OCI-LY7 (cell line): ENCODE results near the gene BAIAP2. TPM values are rescaled to one million over a fixed set of nuclear protein-coding genes. Genes with fewer than 3 reads are reported as not detected.

Source experiments
- BruUV-seq: library from RNA; stranded (reverse); fragments of 400-500 nt; replicated peaks from 2 replicates; lab custom pipeline; 2021; lab: Mats Ljungman, UMichigan
- CTCF ChIA-PET: fragments of 300-600 bp; sonication (Branson Sonifier 250); formaldehyde crosslinking; loops from one replicate; lab custom pipeline; 2022; ENCODE audit warnings: antibody characterized with exemption; ENCODE audit not compliant: unreplicated experiment; lab: Charles Lee
- POLR2A ChIA-PET: fragments of 300-600 bp; sonication (Branson Sonifier 250); formaldehyde crosslinking; loops from one replicate; lab custom pipeline; 2022; ENCODE audit warnings: antibody characterized with exemption; lab: Charles Lee
- DNase-seq: peaks from one replicate; pipeline ENCODE4 v3.0.0-alpha.2; 2015; ENCODE audit warnings: low spot score
- H2AFZ ChIP-seq: fragments of 200-600 bp; sonication (generic), shearing (Covaris generic); 2 replicates; pipeline ENCODE4 v1.6.1; 2014; ENCODE audit warnings: mild to moderate bottlenecking, antibody characterized with exemption, low read length, moderate library complexity
- H3K27ac ChIP-seq: fragments of 200-600 bp; sonication (generic); 2 replicates; pipeline ENCODE4 v1.5.1; 2014; ENCODE audit warnings: mixed run types, low read depth, mild to moderate bottlenecking, moderate library complexity, low read length, inconsistent platforms; ENCODE audit not compliant: poor library complexity, severe bottlenecking
- H3K36me3 ChIP-seq: fragments of 200-600 bp; sonication (generic); 2 replicates; pipeline ENCODE4 v1.6.1; 2014; ENCODE audit warnings: mild to moderate bottlenecking, antibody characterized with exemption, low read length, moderate library complexity, mixed read lengths; ENCODE audit not compliant: insufficient read depth
- H3K4me1 ChIP-seq: fragments of 200-600 bp; sonication (generic); 2 replicates; pipeline ENCODE4 v1.5.1; 2014; ENCODE audit warnings: mild to moderate bottlenecking, low read length; ENCODE audit not compliant: insufficient read depth, poor library complexity, severe bottlenecking
- H3K4me2 ChIP-seq: fragments of 200-600 bp; sonication (generic); 2 replicates; pipeline ENCODE4 v1.6.1; 2014; ENCODE audit warnings: mild to moderate bottlenecking, low read length
- H3K4me3 ChIP-seq: fragments of 200-600 bp; sonication (generic); 2 replicates; pipeline ENCODE4 v1.5.1; 2014; ENCODE audit warnings: mild to moderate bottlenecking, low read depth, low read length; ENCODE audit not compliant: poor library complexity, severe bottlenecking
- H3K79me2 ChIP-seq: fragments of 200-600 bp; sonication (generic); 2 replicates; pipeline ENCODE4 v1.6.1; 2016; ENCODE audit warnings: low read depth, mild to moderate bottlenecking, low read length, moderate library complexity, mixed read lengths; ENCODE audit not compliant: insufficient read depth
- H3K9me2 ChIP-seq: fragments of 200-600 bp; sonication (generic); 2 replicates; pipeline ENCODE4 v1.6.1; 2016; ENCODE audit warnings: mild to moderate bottlenecking, low read length, mixed read lengths; ENCODE audit not compliant: insufficient read depth
- H3K9me3 ChIP-seq: fragments of 200-600 bp; sonication (generic); 2 replicates; pipeline ENCODE4 v1.6.1; 2014; ENCODE audit warnings: mild to moderate bottlenecking, mixed run types, low read length, mixed read lengths
- H4K20me1 ChIP-seq: fragments of 200-600 bp; sonication (generic); 2 replicates; pipeline ENCODE4 v1.6.1; 2014; ENCODE audit warnings: mild to moderate bottlenecking, antibody characterized with exemption, low read length, moderate library complexity, mixed read lengths; ENCODE audit not compliant: insufficient read depth
- CTCF ChIP-seq: fragments of 200-600 bp; sonication (generic); conservative IDR thresholded peaks from 2 replicates; pipeline ENCODE4 v1.5.1; 2014; ENCODE audit warnings: mild to moderate bottlenecking, antibody characterized with exemption, low read length, moderate library complexity, mixed read lengths
- EZH2phosphoT487 ChIP-seq: fragments of 200-600 bp; sonication (generic); IDR thresholded peaks from 2 replicates; pipeline ENCODE4 v1.6.1; 2018; ENCODE audit warnings: low read depth, borderline replicate concordance, mild to moderate bottlenecking, mixed run types, antibody characterized with exemption, low read length, moderate library complexity, mixed read lengths
- intact Hi-C: fragments of 100-400 bp; cut with micrococcal nuclease; formaldehyde crosslinking; loops from one replicate; pipeline ENCODE4 v1.10.0; 2022; ENCODE audit not compliant: unreplicated experiment
- total RNA-seq, 2 experiments: library from RNA; depleted of rRNA in 1 of 2; stranded (reverse); fragments of >200 nt in 1 of 2; shearing (Covaris generic) in 1 of 2; gene quantifications; 2 replicates each; pipeline ENCODE4 v1.2.3, GENCODE V29; 2014 to 2022

BAIAP2 gene
- total RNA-seq, 2 experiments from 2014 or later: 2.1 to 2.3 TPM

GRCh38 chr17:80990921-80991644 lies 43.9 kb upstream of the BAIAP2 start:
- BruUV-seq: no TSS peak
- Histone ChIP-seq H3K36me3 (no peaks in the 10 kb centered on the region), H3K79me2 (no peaks in the 10 kb centered on the region), H3K4me3 (peak overlapping the region; percentile 82), H3K27ac (no peak overlapping the region), H3K9me3 (no peaks in the 10 kb centered on the region), H3K4me1 (no peaks in the 10 kb centered on the region), H2AFZ (peak overlapping the region; percentile 82; the same call in 1 of the 2 replicates), H3K9me2 (no peaks in the 10 kb centered on the region), H4K20me1 (no peaks in the 10 kb centered on the region), H3K4me2 (peak overlapping the region; percentile 68)
- ChIA-PET CTCF (no interaction called here), POLR2A (interaction anchor here (0.7 kb wide), 2 partner anchors 73 to 362 kb away, joined by 5 to 6 read pairs; no protein-coding TSS in a partner anchor)
- intact Hi-C loops: no loop called here
- TF ChIP-seq CTCF (no peak), EZH2phosphoT487 (no peak)
- no peak for DNase-seq

GRCh38 chr17:80991645-80992076 lies 43.3 kb upstream of the BAIAP2 start, which contains the start of gene CHMP6:
Gene CHMP6, plus strand, starts transcription at chr17:80991841. Its CDS starts 78 bp downstream, at chr17:80991919.
- intact Hi-C loops: no loop called here
- Histone ChIP-seq H2AFZ (peak within 1 kb of the TSS; percentile 82; the same call in 1 of the 2 replicates), H3K9me2 (no peaks in the 10 kb centered on the region), H3K27ac (no peak within 1 kb of the TSS), H3K36me3 (no peaks in the 10 kb centered on the region), H3K4me3 (peak within 1 kb of the TSS; percentile 82), H3K4me1 (no peaks in the 10 kb centered on the region), H3K4me2 (peak within 1 kb of the TSS; percentile 68), H3K79me2 (no peaks in the 10 kb centered on the region), H4K20me1 (no peaks in the 10 kb centered on the region), H3K9me3 (no peaks in the 10 kb centered on the region)
- POLR2A ChIA-PET: no interaction called here
- DNase-seq: peak; percentile 75
- no peak; the same call in 1 of the 2 replicates for TF ChIP-seq CTCF
- no peak for TF ChIP-seq EZH2phosphoT487
- no TSS peak for BruUV-seq
- CTCF ChIA-PET: no interaction called here
